H1 (cell line): ENCODE measurements around the gene IER5. TPM values are rescaled to one million over a fixed set of nuclear protein-coding genes. Genes with fewer than 3 reads are reported as not detected.

Source experiments
- CBX8 ChIP-seq: fragments of 300-800, 300-1000 bp; sonication (generic); IDR thresholded peaks from 2 replicates; pipeline ENCODE4 v1.7.1; 2016; ENCODE audit warnings: low read depth, low read length, borderline replicate concordance
- CTCF ChIP-seq, 3 experiments: IDR thresholded peaks; 1 replicate in 2 of 3; 2 replicates in 1 of 3; pipeline versions ENCODE4 v1.5.1 to v1.6.1; 2011; ENCODE audit warnings: low read length in 3 of 3, mild to moderate bottlenecking in 3 of 3, inconsistent platforms in 2 of 3, low read depth in 1 of 3, moderate library complexity in 1 of 3; ENCODE audit not compliant: insufficient read depth in 1 of 3; ENCODE audit errors: control extremely low read depth in 1 of 3
- EP300 ChIP-seq, 2 experiments: IDR thresholded peaks; 1 replicate in 1 of 2; 2 replicates in 1 of 2; pipeline ENCODE4 v1.6.1; 2011 to 2012; ENCODE audit warnings: low read depth in 2 of 2, low read length in 2 of 2, mild to moderate bottlenecking in 2 of 2, borderline replicate concordance in 1 of 2, inconsistent platforms in 1 of 2, moderate library complexity in 1 of 2
- KDM1A ChIP-seq: fragments of 200-600, 300-600 bp; sonication (generic); IDR thresholded peaks from 2 replicates; pipeline ENCODE4 v1.7.1; 2016; ENCODE audit warnings: mild to moderate bottlenecking, low read length, borderline replicate concordance
- POLR2AphosphoS5 ChIP-seq: IDR thresholded peaks from 2 replicates; pipeline ENCODE4 v1.6.1; 2011; ENCODE audit warnings: low read depth, low read length
- RBBP5 ChIP-seq: IDR thresholded peaks from 2 replicates; pipeline ENCODE4 v1.7.1; 2012; ENCODE audit warnings: low read depth, mild to moderate bottlenecking, inconsistent platforms, low read length, moderate library complexity, borderline replicate concordance
- SP2 ChIP-seq: IDR thresholded peaks from 2 replicates; pipeline ENCODE4 v1.6.1; 2012; ENCODE audit warnings: mild to moderate bottlenecking, low read length, inconsistent platforms
- TBP ChIP-seq: IDR thresholded peaks from 2 replicates; pipeline ENCODE4 v1.6.1; 2011; ENCODE audit warnings: low read depth, low read length, improper control_type of control experiment
- TCF12 ChIP-seq: IDR thresholded peaks from 2 replicates; pipeline ENCODE4 v1.6.1; 2011; ENCODE audit warnings: low read depth, mild to moderate bottlenecking, low read length
- polyA plus RNA-seq, 7 experiments: library from polyadenylated mRNA; depleted of rRNA in 3 of 7; stranded (reverse) in 5 of 7; unstranded in 2 of 7; fragments of >200 nt in 5 of 7; fragments of 200-250 nt in 2 of 7; gene quantifications; 1 replicate in 5 of 7; 2 replicates in 1 of 7; 4 replicates in 1 of 7; pipeline versions ENCODE4 v1.2.1 to v1.2.3, GENCODE V29; 2011 to 2013; ENCODE audit warnings: missing spikeins in 2 of 7, mixed read lengths in 2 of 7
- total RNA-seq: library from RNA; stranded (reverse); fragmentation: NEBNext Ultra II Directional; extraction: Animal tissue kit (Norgen Biotek cat#: 25700); gene quantifications from 2 replicates; pipeline ENCODE4 v1.2.1, GENCODE V29; 2021

IER5 gene
- total and polyA plus RNA-seq, 2 of the 8 experiments (the other 6 are each of a cell fraction or from before 2014, with no cell fraction given): 3.5 to 7.7 TPM

GRCh38 chr1:181127898-181128453, 39.5 kb downstream of the IER5 start (continued):
- TF ChIP-seq CTCF (IDR thresholded peaks at IDR 0.05; ENCODE audit: control extremely low read depth in 1 of 3, insufficient read depth in 1 of 3, low read depth in 1 of 3, low read length in 3 of 3) (no peak), EP300 (IDR thresholded peaks at IDR 0.05; ENCODE audit: borderline replicate concordance in 1 of 2, low read depth in 2 of 2, low read length in 2 of 2) (no peak), TCF12 (no peak), SP2 (no peak), TBP (no peak), RBBP5 (no peak), CBX8 (no peak), KDM1A (no peak; the same call in 1 of the 2 replicates), POLR2AphosphoS5 (no peak)
